A549 (cell line): Measurements from ENCODE around the gene SLC43A3.

ENCODE experiments used
- CTCF ChIP-seq: fragments of >200 bp; sonication (Bioruptor Twin); formaldehyde crosslinking; IDR thresholded peaks from 3 replicates; pipeline ENCODE4 v1.5.1; 2016
- EP300 ChIP-seq, 2 experiments: fragments of >200 bp; sonication (Bioruptor Twin); formaldehyde crosslinking; IDR thresholded peaks; 2 replicates in 1 of 2; 3 replicates in 1 of 2; pipeline ENCODE4 v1.6.1; 2016 to 2017
- JUN ChIP-seq, 2 experiments: fragments of >200 bp; sonication (Bioruptor Twin); formaldehyde crosslinking; IDR thresholded peaks; 2 replicates in 1 of 2; 3 replicates in 1 of 2; pipeline ENCODE4 v1.6.1; 2016 to 2017
- RAD21 ChIP-seq, 2 experiments: fragments of >200 bp in 1 of 2; sonication (Bioruptor Twin) in 1 of 2; formaldehyde crosslinking in 1 of 2; IDR thresholded peaks in 1 of 2; conservative IDR thresholded peaks in 1 of 2; 2 replicates in 1 of 2; 3 replicates in 1 of 2; pipeline ENCODE4 v1.6.1; 2012 to 2018; ENCODE audit warnings: inconsistent platforms in 1 of 2
- SREBF2 ChIP-seq: fragments of 450-650 bp; IDR thresholded peaks from 2 replicates; pipeline ENCODE4 v1.6.1; 2014; ENCODE audit warnings: mild to moderate bottlenecking, moderate library complexity
- TF ChIP-seq, protein P1 (sequence below): fragments of 450-650 bp; IDR thresholded peaks from 2 replicates; pipeline ENCODE4 v1.6.1; 2014; ENCODE audit warnings: antibody characterized with exemption

- TF ChIP-seq JUN (IDR thresholded peaks at IDR 0.05) (no peak), CTCF (no peak), EP300 (IDR thresholded peaks at IDR 0.05) (no peak), SREBF2 (no peak), RAD21 (conservative IDR thresholded peaks at IDR 0.05 in 1 of 2, IDR thresholded peaks at IDR 0.05 in 1 of 2) (no peak)
- TF ChIP-seq, protein P1, sequence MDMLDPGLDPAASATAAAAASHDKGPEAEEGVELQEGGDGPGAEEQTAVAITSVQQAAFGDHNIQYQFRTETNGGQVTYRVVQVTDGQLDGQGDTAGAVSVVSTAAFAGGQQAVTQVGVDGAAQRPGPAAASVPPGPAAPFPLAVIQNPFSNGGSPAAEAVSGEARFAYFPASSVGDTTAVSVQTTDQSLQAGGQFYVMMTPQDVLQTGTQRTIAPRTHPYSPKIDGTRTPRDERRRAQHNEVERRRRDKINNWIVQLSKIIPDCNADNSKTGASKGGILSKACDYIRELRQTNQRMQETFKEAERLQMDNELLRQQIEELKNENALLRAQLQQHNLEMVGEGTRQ: no peak
These were observed 56.7 kb downstream of the SLC43A3 start for GRCh38 chr11:57370251-57370650.
